Skeletal muscle satellite cell (primary cell): ENCODE data around the gene HYPK. TPM values are rescaled to one million over a fixed set of nuclear protein-coding genes. Genes with fewer than 3 reads are reported as not detected.

Source experiments
- small RNA-seq: library from RNA; depleted of rRNA; stranded (forward); fragments of <200 nt; gene quantifications from one replicate; pipeline ENCODE3, GENCODE V24; 2012

The HYPK gene

Small RNAs within 50 kb of the gene (small RNA-seq; reads per million reads assigned to genes)
- not detected for gene MIR1282
